Measurements from ENCODE around the gene FBXO34. TPM values are rescaled to one million over a fixed set of nuclear protein-coding genes. Genes with fewer than 3 reads are reported as not detected.

FBXO34 gene
- total RNA-seq, 1 donor = 19.7 TPM

- TF ChIP-seq, protein P1, sequence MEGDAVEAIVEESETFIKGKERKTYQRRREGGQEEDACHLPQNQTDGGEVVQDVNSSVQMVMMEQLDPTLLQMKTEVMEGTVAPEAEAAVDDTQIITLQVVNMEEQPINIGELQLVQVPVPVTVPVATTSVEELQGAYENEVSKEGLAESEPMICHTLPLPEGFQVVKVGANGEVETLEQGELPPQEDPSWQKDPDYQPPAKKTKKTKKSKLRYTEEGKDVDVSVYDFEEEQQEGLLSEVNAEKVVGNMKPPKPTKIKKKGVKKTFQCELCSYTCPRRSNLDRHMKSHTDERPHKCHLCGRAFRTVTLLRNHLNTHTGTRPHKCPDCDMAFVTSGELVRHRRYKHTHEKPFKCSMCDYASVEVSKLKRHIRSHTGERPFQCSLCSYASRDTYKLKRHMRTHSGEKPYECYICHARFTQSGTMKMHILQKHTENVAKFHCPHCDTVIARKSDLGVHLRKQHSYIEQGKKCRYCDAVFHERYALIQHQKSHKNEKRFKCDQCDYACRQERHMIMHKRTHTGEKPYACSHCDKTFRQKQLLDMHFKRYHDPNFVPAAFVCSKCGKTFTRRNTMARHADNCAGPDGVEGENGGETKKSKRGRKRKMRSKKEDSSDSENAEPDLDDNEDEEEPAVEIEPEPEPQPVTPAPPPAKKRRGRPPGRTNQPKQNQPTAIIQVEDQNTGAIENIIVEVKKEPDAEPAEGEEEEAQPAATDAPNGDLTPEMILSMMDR (IDR thresholded peaks at IDR 0.05; ENCODE audit: insufficient read depth, low read length) = no peak
- DNase-seq (ENCODE audit: low read depth) = no peak
- H3K4me3 ChIP-seq (ENCODE audit: low read depth, low read length) = no peak overlapping the region
These were observed 31.9 kb upstream of the FBXO34 start for GRCh38 chr14:55239320-55239719.

DNA sequence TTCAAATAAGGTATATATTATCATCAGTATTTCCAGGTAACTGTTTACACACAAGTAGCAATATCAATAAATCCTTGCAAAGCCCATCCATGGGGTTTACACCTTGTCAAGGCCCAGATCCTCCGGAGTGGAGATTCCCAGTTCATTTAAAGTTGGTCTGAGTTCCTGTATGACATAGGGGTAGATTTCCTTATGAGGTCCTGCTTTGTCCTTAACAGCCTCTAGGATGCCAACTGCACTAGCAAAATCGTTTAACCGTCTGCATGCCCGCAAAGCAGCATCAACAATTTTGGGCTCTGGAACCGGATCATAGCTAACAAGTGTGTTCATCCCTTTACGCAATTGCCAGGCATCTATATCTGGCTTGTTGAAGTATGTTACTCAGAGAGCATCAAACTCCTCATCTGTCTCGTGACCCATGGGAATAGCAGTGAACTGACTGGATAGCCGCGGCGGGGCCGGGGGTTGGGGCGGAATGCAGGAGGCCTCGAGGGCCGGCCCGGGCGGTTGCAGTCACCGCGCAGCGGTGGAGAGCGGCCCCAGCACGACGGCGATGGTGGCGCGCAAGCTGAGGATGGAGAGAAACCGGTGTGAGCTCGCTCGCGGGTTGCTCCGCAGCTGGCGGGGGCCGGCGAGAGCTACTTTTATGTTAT, 30.6 kb upstream of the FBXO34 start:
- TF ChIP-seq, protein P1 (IDR thresholded peaks at IDR 0.05; ENCODE audit: insufficient read depth, low read length) = no peak
- H3K4me3 ChIP-seq (ENCODE audit: low read depth, low read length) = no peak overlapping the region
- DNase-seq (ENCODE audit: low read depth) = peak; percentile 31

DNA sequence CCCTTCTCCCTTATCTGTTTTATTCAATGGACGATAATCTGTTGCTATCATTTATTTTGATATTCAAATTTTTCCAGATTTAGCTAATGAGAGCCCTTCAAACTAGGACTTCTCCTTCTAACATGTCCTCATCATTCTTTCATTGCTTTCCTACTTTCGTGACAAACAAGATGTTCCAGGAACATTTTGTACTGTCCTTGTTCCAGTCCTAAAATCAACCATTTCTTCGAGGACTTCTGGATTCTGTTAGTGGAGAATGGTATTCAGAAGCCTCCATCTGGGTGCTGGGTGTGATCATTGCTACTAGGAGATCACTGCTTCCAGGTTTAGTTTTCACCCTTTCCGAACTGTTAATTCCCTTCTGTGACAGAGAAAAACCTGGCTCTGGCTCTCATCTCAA, 29.5 kb upstream of the FBXO34 start:
- TF ChIP-seq, protein P1 (IDR thresholded peaks at IDR 0.05; ENCODE audit: insufficient read depth, low read length) = no peak
- no peak for DNase-seq (ENCODE audit: low read depth)
- H3K4me3 ChIP-seq (ENCODE audit: low read depth, low read length) = no peak overlapping the region

DNA sequence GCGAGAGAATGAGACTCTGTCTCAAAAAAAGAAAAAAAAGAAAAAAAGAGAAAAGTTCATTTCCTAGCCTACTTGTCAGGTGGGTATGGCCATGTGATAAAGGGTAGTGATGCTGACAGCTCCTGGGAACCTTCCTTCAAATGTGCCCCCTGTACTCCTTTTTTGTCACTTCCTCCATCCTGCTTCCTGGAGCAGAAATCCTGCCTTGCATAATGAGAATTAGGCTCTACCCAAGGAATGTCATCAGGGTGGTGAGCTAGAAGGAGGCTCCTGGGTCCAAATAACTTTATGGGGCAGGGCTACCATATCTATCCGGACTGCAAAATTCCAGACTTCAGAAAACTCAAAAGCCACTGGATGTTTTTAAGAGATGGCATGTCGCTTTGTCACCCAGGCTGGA, 27.8 kb upstream of the FBXO34 start:
- DNase-seq (ENCODE audit: low read depth) = no peak
- TF ChIP-seq, protein P1 (IDR thresholded peaks at IDR 0.05; ENCODE audit: insufficient read depth, low read length) = no peak
- no peak overlapping the region for H3K4me3 ChIP-seq (ENCODE audit: low read depth, low read length)

DNA sequence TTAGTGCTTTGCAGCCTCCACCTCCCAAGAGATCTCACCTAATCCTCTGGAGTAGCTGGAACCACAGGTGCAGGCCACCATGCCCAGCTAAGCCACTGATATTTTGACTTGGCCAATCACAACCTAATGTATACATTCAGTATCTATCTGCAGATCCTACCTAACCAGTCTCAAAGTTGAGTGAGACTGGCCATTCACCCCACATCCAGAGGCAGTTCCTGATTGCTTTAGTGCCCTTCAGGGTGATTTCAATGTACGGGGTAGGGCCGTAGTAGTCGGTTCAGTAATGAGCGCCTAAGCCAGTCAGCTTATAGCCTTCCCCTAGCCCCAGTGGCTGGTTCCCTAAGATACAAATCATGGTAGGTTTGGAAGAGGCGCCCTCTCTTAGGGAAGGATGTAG, 27.4 kb upstream of the FBXO34 start:
- no peak overlapping the region for H3K4me3 ChIP-seq (ENCODE audit: low read depth, low read length)
- no peak for DNase-seq (ENCODE audit: low read depth)
- TF ChIP-seq, protein P1 (IDR thresholded peaks at IDR 0.05; ENCODE audit: insufficient read depth, low read length) = no peak

DNA sequence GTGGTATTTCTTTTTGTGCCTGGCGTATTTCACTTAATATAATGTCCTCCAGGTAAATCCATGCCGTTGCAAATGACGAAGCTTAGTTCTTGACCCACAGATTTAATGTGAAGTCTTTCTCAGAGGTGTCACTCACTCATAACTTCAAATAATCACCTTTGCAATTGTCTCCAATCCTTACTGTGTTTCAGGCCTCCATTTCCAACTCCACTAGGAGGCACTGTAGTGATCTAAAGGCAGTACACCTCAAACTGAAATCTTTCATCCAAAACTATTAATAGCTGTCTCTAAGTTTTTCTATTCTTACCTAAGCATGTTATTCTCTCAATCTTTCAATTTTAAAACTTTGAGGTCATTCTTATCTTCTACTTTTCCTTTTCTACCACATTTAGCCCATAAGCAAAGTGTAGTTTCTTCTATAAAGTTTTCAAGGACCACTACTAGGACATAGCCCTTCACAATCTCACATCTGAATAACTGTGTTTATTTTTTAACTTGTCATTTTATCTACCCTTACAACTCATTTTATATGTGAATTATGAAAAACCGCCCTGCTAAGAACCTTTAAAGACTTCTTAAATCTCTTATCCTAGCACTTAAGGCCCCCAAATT, 25.5 kb upstream of the FBXO34 start:
- H3K4me3 ChIP-seq (ENCODE audit: low read depth, low read length) = no peak overlapping the region
- peak; percentile 53 for DNase-seq (ENCODE audit: low read depth)
- TF ChIP-seq, protein P1 (IDR thresholded peaks at IDR 0.05; ENCODE audit: insufficient read depth, low read length) = peak; percentile 78

All from fibroblast of the aortic adventitia (primary cell).